ENCODE data around the gene TRIP13.

DNA sequence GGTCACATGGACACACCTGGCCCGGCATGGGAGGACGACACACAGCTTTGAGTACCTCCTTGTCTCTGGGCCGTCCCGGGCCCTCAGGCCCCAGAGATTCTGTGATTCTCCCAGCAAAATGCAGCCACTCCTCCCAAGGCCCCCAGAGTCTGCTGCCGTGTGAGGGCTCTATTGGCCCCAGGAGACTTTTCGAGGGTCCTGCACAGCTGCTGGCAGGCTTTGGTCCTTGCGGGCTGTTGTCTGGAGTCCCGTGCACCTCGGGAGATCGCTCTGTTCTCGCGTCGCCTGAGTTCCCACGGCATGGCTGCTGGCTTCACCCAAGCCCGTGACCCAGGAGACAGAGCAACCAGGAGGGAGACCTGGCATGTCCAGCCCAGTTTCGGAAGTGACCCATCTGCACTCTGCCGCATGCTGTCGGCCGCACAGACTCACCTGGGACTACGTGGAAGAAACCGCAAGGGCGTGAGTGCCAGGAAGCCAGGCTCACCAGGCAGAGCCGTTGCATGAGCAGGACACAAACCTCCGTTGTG, 69.1 kb downstream of the TRIP13 start:
- TF ChIP-seq, protein P1, sequence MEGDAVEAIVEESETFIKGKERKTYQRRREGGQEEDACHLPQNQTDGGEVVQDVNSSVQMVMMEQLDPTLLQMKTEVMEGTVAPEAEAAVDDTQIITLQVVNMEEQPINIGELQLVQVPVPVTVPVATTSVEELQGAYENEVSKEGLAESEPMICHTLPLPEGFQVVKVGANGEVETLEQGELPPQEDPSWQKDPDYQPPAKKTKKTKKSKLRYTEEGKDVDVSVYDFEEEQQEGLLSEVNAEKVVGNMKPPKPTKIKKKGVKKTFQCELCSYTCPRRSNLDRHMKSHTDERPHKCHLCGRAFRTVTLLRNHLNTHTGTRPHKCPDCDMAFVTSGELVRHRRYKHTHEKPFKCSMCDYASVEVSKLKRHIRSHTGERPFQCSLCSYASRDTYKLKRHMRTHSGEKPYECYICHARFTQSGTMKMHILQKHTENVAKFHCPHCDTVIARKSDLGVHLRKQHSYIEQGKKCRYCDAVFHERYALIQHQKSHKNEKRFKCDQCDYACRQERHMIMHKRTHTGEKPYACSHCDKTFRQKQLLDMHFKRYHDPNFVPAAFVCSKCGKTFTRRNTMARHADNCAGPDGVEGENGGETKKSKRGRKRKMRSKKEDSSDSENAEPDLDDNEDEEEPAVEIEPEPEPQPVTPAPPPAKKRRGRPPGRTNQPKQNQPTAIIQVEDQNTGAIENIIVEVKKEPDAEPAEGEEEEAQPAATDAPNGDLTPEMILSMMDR (conservative IDR thresholded peaks at IDR 0.05): no peak
- TF ChIP-seq ZFX (IDR thresholded peaks at IDR 0.05): no peak
